Skeletal muscle cell (primary cell): ENCODE data around the gene USH1G.

Experiments used
- DNase-seq: peaks from one replicate; pipeline ENCODE4 v3.0.0-alpha.2; 2010; ENCODE audit warnings: low read depth
- H3K4me3 ChIP-seq: 2 replicates; pipeline ENCODE4 v1.5.1; 2011; ENCODE audit warnings: low read depth, mild to moderate bottlenecking, control low read depth, low read length, moderate library complexity

USH1G gene

DNA sequence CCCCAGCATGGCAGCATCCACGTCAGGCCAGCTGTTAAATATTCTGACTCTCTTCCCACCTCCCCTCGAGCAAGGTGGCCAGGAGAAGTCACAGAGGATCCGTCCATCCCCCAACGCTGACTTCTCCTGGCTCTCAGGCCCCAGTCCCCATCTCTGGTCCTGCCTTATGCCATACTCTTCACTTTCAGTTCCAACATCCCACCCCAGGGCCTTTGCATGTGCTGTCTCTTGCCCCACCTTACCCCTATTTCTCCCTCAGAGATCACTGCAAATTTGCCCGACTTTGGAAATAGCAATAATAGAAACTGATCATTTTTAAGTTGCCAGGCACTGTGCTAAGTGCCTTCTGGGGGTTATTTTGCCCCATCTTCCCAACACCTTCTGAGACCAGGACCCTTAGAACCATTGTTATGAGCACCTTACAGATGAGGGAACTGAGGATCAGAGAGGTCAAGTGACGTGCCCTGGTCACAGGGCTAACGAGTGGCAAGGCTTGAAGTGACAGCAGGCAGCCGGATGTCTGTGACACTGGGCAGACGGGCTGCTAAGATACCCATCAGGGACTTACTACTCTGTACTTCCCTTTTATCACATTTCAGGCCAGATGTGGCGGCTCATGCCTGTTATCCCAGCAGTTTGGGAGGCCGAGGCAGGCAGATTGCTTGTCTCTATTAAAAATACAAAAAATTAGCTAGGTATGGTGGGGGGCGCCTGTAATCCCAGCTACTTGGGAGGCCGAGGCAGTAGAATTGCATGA lies 31.8 kb upstream of the USH1G start:
- H3K4me3 ChIP-seq: no peak overlapping the region
- DNase-seq: no peak

DNA sequence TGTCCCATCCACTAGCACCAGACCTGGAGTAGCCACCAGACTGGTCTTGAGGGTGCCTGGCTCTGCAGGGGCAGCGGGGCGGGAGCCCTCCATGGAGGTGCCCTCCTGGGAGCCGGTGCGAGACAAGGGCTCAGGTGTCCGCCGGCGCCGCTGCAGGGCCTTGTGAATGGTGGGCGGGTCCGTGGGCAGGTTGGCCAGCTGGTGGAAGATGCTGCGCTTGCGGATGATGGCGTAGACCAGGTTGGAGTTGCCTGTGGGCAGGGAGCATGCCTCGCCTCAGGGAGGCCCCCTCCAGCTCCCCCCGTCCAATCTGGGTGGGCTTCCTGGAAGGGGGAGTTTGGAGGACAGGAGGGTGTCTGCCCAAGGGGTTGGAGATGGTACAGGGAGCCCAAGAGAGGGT lies 31.1 kb upstream of the USH1G start:
- no peak overlapping the region for H3K4me3 ChIP-seq
- no peak for DNase-seq

DNA sequence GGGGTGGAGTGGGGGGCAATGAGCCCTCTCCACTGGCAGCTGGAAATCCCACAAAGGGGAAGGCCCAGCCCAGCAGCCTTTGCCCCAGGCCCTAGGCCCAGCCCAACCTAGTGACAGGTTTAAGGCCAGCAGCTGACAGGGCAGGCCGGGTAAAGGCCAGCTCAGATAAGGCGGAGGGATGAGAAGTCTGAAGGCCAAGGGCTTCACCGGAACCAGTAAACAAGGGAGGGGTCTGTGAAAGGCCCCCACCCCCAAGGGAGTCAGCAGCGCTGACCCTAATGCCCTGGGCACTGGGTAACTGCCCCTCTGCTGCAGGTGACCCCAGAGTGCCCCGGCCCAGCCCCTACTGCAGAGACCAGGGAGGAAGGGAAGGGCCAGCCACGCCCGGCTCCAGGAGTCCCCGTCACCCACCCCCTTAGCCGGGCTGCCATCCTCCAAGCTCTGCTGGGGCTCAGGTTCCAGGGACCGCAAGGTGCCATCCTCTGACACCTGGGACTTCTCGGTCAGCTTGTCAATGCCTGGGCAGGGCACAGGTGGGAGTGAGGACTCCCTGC lies 30.2 kb upstream of the USH1G start:
- DNase-seq: no peak

DNA sequence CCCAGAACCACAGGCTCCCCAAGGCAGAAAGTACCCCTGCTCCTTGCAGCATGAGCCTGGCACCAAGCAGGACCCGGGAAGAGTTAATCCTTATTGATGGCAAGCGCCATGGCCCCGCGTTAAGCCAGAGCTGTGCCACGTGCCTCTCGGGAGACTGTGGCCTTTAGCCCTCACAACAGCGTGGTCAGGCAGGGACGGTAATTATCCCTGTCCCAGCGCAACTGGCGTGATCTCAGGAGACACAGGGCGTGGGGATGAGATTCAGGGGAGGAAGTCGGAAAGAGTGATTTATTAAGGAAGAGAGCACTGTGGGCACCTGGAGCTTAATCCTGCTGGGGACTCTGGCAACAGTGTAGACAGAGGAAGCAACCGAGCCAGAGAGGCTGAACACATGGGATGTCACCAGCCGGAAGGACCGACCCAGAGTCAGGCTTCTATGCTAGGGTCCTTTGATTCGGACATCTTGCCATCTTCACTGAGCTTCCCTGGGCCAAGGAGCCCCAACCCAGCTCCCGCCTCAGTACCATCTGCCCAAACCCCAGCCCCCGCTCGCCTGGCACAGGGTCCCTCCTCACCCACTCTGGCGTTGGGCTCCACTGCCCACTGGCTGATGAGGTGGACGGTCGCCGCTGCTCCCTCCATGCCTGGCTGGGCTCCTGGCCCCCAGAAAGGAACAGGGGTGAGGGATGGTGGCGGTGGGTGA lies 29.5 kb upstream of the USH1G start:
- no peak for DNase-seq
- no peak overlapping the region for H3K4me3 ChIP-seq

More for the DNA sequence above, 30.2 kb upstream of the USH1G start:
- no peak overlapping the region for H3K4me3 ChIP-seq

DNA sequence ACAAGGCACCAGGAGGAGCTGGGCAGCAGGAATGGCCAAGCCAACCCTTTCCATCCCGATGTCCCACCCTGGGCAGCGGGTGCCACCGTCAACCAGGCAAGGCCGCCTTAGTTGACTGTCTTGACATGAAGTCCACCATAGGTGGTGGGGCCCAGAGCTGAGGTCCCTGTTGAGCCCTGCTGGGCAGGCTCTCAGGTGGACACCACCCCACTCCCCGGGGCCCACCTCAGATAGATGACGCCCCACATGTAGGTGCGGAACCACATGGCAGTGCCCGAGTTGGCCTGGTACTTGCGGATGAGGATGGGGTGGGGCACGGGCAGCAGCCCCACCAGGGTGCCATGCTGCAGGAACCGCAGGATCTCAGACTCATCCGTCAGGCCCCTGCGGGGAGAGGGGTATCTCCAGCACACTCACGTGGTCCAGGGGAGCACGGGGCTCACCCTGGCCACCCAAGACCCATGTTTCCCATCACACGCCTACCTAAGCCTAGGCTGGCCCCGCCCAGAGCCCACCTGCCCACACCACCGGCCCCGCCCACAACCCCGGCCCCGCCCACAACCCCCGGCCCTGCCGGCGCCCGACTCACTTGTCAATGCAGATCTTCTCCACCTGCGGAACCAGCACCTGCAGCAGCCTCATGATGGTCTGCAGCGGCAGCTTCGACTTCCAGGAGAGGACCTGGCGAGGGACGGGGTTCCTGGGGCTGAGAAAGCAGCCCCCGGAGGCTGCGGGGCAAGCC lies 28.8 kb upstream of the USH1G start:
- DNase-seq: no peak
- H3K4me3 ChIP-seq: no peak overlapping the region

DNA sequence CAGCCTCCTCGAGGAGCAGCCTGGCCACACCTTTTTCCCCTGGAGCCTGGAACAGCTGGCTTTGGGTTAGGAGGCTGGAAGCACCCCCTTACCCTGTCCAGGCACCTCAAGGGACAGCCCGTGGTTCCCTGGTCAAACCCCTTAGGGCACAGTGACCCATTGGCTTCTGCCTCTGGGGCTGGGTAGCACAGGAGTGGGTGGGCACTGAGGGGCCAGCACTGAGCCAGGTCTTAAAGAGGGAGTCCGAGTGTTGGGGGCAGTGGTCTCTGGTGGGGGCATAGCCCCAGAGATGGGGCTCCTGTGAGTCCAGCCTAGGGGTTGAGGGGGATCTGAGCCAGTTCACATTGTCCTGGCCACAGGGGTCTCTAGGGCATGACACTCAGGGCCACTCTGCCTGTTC lies 28.0 kb upstream of the USH1G start:
- DNase-seq: no peak
- H3K4me3 ChIP-seq: no peak overlapping the region

DNA sequence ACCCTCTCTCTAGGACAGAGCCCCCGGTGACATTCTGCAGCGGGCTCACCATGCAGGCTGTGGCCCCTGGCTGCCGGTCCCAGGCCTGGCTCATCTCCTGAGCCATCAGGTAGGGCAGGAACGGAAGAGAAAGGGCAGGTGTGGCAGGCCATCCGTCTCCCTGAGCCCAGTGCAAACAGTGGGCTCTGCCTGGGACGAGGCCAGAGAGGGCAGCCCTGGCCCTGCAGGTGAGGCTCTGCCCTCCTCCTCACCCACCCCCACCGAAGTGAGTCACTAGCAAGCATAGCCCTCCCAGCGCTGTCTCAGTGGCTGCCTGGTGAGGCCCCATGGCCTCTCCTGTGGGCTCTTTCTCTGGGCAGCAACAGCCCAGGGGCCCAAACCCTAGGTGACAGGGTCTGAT lies 27.2 kb upstream of the USH1G start:
- H3K4me3 ChIP-seq: no peak overlapping the region
- DNase-seq: no peak

DNA sequence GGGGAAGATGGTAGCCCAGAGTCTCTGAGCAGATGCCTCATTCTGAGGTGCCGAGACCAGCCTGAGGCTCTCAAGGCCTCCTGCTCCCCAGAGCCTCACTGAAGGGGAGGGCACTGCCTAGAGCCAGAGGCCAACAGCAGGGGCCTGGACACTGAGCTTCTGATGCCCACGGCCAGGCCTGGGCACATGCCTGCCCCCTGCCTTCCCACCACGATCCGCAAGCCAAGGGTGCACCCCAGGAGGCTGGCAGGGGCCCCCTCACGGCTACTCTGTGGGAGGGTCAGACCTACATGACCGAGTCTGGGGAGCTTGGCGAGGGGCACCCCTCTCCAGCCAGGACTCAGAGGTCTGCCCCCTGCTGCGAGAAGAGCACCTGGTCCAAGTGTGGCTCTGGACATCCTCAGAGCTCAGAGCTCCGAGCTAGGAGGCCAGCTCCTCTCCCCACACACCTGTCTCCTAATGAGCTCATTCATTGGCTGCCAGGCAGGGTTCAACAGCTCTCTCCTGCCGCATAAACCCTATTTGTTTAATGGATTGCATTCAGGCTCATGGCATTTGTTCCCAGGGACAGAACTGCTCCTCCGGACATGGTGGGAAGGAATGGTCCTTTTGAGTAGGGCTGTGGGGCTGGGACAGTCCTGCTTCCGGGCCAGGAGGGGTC lies 26.5 kb upstream of the USH1G start:
- no peak overlapping the region for H3K4me3 ChIP-seq

DNA sequence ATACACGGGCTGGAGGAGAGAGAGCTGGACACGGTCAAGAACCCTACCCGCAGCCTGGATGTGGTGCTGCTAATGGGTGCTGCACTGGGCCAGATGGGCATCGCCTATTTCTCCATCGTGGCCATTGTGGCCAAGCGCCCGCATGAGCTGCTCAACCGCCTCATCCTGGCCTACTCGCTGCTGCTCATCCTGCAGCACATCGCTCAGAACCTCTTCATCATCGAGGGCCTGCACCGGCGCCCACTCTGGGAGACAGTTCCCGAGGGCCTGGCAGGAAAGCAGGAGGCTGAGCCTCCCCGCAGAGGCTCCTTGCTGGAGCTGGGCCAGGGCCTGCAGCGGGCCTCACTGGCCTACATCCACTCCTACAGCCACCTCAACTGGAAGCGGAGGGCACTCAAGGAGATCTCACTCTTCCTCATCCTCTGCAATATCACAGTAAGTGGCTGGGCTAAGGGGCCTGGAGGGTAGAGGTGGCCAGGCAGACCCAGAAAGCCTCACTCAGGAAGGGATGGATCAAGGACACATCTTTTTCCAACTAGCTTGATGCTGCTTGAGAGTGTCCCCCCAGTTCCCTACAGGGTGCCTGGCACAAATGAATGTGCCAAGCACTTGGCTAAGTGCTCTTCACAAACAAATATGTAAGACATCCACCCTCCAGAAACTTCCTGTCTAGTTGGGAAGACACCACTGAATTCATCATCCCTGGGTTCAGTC lies 24.1 kb upstream of the USH1G start:
- DNase-seq: no peak
- H3K4me3 ChIP-seq: no peak overlapping the region

More for the DNA sequence above, 26.5 kb upstream of the USH1G start:
- no peak for DNase-seq

DNA sequence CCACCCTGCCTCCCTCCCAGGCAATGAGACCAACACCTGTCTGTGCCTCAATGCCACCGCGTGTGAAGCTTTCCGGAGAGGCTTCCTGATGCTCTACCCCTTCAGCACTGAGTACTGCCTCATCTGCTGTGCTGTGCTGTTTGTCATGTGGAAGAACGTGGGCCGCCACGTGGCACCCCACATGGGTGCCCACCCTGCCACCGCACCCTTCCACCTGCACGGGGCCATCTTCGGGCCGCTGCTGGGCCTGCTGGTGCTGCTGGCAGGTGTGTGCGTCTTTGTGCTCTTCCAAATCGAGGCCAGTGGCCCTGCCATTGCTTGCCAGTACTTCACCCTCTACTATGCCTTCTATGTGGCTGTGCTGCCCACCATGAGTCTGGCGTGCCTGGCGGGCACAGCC lies 23.6 kb upstream of the USH1G start:
- DNase-seq: no peak
- no peak overlapping the region for H3K4me3 ChIP-seq

DNA sequence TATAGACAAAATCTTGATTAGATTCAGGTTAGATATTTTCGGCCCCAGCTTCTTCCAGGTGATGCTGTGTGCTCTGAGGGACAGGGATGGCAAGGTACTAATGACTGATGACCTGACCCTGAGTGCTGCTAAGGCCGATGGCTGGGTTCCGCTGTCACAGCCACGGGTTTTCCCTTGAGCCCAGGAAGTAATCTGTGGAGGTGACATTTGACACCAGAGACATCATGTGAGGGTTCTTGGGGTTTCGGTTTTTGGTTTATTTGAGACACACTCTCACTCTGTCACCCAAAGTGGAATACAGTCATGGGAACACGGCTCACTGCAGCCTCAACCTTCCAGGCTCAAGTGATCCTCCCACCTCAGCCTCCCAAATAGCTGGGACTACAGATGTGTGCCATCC lies 22.5 kb upstream of the USH1G start:
- DNase-seq: no peak
- no peak overlapping the region for H3K4me3 ChIP-seq

DNA sequence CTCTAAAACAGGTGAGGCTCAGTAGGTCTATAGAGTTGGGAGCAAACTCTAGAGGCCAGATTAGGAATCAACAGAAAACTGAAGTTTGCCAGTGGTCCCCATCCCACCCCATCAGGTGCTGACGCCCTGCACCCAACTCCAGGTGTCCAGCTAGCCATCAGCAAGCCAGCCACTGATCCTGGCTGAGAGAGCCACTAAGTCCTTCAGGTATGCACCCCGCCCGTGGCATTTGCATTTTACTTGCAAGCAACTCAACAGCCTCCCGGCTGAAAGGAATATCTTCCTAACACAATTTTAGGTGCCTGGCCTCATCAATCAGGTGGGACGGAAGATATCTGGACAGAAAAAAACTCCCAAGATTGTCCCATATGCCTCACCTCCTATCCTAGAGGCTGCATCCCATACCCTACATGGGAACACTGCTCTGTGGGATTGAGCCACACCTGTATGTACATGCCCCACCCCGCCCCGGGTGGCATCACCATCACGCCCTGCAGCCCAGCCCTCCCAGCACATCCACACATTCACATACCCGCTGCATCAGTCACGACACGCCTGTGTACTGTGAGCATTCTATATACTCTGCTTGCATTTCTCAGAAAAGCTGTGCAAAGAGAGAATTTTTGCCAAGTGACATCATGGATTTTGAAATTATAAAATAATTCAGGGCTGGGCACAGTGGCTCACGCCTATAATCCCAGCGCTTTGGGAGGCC lies 20.9 kb upstream of the USH1G start:
- H3K4me3 ChIP-seq: no peak overlapping the region
- DNase-seq: no peak

DNA sequence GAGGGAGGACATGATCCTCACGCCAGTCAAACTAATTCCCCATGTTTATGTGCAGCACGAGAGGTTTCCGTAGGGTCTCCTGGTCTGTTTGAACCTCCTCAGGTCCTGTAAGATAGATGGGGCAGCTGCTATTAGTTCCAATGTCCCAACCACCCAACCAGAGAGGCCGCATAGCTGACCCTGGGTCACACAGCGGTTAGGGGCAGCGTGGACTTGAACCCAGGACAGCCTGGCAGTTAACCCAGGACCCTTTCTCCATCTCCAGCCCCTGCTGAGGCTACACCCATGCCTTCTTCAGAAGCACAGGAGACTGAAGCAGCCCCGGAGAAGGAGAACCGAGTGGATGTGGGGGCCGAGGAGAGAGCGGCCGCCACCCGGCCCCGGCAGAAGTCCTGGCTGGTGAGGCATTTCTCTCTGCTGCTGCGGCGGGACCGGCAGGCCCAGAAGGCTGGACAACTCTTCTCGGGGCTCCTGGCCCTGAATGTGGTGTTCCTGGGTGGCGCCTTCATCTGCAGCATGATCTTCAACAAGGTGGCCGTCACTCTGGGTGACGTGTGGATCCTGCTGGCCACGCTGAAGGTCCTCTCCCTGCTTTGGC lies 18.2 kb upstream of the USH1G start:
- H3K4me3 ChIP-seq: no peak overlapping the region
- no peak for DNase-seq

DNA sequence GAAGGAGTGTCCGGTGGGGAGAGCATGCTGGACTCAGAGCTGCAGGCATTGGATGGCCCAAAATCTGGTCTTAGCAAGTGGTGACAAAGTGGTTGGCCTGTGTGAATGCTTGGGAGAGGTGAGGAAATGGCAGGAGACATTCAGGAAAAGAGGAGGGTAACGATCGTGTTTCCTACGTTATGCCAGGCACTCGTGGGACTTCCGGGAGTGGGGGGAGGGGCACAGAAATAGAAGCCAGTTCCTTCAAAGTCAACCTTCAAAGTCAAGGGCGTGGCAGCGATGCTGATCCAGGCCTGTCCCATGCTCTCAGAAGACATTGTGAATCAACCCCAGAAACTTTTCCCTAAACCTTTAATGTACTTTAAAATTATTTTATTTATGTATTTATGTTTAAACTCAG lies 16.5 kb upstream of the USH1G start:
- H3K4me3 ChIP-seq: no peak overlapping the region
- DNase-seq: no peak

DNA sequence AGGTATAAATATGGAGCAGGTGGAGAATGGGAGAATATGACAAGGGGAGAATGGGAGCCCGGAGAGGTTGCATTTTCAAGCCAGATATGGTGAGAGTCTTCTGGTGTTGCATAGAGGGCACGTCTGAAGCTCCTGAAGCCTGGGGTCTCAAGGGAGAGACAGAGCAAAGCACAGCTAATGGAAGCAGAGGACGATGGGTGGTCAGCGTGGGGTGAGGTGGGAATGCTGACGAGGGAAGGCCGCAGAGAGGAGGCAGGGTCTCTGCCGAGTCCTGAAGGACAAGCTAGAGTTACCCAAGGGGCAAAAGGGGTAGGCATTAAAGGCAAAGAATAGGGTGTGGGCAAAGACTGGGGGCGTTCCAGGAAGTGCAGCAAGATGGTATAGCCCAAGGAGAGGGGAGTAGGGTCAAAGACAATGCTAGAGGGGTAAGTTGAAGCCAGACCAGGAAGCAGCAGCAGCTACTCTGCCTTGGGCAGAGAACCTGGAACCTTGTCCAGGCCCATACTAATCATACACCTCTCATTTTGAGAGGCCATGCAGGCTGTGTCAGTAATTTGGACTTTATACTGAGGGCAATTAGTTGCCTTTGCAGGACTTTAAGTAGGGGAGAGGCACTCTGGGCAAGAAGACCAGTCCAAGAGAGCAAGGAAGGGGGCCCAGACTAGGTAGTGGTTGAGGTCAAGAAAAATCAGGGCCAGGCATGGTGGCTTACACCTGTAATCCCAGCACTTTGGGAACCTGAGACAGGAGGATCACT lies 15.3 kb upstream of the USH1G start:
- H3K4me3 ChIP-seq: no peak overlapping the region
- no peak for DNase-seq

DNA sequence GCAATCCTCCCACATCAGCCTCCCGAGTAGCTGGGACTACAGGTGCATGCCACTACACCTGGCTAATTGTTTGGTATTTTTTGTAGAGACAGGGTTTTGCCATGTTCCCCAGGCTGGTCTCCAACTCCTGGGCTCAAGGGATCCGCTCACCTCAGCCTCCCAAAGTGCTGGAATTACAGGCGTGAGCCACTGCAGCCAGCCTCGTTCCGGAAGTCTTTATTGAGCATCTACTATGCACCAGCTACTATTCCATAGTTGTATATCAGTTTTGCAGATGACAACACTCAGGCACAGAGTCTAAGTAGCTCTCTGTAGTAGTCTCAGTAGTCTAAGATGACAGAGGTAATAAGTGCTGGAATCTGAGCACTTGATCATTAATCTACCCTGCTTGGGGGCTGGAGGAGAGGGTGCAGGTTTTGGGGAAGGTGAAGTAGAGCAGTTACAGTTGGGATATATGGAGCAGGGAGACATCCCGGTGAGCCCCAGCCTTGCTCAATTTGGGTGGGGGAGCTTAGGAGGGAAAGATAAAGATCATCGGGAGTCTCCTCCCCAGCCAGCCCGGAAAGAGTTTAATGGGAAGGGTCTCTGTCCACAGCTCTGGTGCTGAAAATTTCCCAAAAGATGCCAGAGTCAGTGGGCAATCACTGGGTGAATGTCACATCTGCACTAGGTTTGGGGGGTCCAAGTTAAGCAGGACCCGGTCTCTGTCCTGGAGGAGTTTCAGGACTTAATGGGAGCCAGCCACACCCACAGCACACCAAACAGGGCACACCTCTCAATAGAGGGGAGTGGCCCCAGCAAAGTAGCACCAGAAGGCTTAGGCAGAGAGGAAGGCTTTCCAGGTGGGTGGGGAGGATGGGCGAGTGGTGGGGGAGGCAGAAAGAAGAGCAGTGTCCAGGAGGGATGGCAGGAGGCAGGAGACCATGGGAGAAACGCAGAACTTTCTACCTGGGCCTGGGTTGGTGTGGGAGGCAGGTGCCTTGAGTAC lies 14.3 kb upstream of the USH1G start:
- DNase-seq: no peak
- no peak overlapping the region for H3K4me3 ChIP-seq

DNA sequence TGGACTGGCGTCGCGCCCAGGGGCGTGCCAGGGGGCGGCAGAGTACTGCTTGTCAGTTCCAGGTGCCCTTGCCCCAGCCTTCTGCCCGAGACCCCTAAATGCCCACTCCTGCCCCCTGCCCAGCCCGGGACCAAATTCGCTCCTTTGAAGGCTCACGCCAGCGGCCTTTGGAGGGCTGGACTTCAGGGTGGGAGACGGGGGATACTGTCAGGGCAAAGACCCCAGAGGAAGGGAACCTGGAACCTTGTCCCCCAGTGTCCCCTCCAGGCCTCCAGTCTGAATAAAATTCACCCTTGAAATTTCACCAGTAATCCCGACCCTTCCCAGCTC lies 13.4 kb upstream of the USH1G start:
- no peak for DNase-seq
- H3K4me3 ChIP-seq: no peak overlapping the region
